ENCODE results near the gene USP21.

GRCh38 chr1:161185732-161186311 is 26.5 kb downstream of the USP21 start:
- TF ChIP-seq CTCF (IDR thresholded peaks at IDR 0.05; ENCODE audit: low read length) (no peak), EZH2phosphoT487 (IDR thresholded peaks at IDR 0.05; ENCODE audit: low read length) (no peak), EZH2 (optimal IDR thresholded peaks at IDR 0.05; ENCODE audit: low read depth, low read length) (no peak)

All from MM.1S (cell line).